A673 (cell line): ENCODE measurements around the gene SHC4.

ENCODE experiments used
- EZH2 ChIP-seq: fragments of 200-600 bp; sonication (generic); IDR thresholded peaks from 2 replicates; pipeline ENCODE4 v1.6.1; 2017; ENCODE audit warnings: borderline replicate concordance, low read depth, mild to moderate bottlenecking, mixed read lengths, antibody characterized with exemption, low read length; ENCODE audit not compliant: poor library complexity, severe bottlenecking
- TF ChIP-seq, protein P1 (sequence below): fragments of 300-800, 200-600 bp; sonication (generic); conservative IDR thresholded peaks from 2 replicates; pipeline ENCODE4 v1.5.1; 2017; ENCODE audit warnings: low read depth, mild to moderate bottlenecking, antibody characterized with exemption, low read length, moderate library complexity, mixed read lengths

DNA sequence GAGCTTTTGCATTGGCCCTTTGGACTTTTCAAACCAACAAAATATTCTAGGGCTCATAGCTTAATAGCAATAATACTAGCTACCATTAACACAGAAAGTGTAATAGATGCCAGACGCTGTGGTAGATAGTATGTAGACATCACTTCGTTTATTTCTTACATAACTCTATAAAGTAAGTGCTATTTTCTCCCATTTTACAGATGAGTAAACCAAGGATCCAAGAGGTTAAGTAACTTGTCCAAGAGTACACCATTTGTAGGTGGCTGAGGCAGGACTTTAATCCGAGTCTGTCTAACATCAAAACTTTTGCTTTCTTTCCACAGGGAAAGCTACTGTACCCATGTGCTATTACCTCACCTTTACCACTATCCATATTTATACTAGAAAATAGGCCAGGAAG, 73.8 kb downstream of the SHC4 start:
- TF ChIP-seq, protein P1, sequence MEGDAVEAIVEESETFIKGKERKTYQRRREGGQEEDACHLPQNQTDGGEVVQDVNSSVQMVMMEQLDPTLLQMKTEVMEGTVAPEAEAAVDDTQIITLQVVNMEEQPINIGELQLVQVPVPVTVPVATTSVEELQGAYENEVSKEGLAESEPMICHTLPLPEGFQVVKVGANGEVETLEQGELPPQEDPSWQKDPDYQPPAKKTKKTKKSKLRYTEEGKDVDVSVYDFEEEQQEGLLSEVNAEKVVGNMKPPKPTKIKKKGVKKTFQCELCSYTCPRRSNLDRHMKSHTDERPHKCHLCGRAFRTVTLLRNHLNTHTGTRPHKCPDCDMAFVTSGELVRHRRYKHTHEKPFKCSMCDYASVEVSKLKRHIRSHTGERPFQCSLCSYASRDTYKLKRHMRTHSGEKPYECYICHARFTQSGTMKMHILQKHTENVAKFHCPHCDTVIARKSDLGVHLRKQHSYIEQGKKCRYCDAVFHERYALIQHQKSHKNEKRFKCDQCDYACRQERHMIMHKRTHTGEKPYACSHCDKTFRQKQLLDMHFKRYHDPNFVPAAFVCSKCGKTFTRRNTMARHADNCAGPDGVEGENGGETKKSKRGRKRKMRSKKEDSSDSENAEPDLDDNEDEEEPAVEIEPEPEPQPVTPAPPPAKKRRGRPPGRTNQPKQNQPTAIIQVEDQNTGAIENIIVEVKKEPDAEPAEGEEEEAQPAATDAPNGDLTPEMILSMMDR: no peak
- no peak for TF ChIP-seq EZH2
